Fibroblast of lung (primary cell): ENCODE results near the gene OGDH. TPM values are rescaled to one million over a fixed set of nuclear protein-coding genes. Genes with fewer than 3 reads are reported as not detected.

Experiments
- DNase-seq, 2 donors: peaks; one replicate each; pipeline versions ENCODE4 v3.0.0 to v3.0.0-alpha.2; 2010; ENCODE audit warnings: low read depth in 2 of 2
- H2AFZ ChIP-seq: 2 replicates; pipeline ENCODE4 v1.5.1; 2012; ENCODE audit warnings: low read length, control low read depth, inconsistent platforms
- H3K27ac ChIP-seq: 2 replicates; pipeline ENCODE4 v1.5.1; 2011; ENCODE audit warnings: low read length, control low read depth; ENCODE audit not compliant: insufficient read depth
- H3K27me3 ChIP-seq: 2 replicates; pipeline ENCODE4 v1.5.1; 2011; ENCODE audit warnings: mild to moderate bottlenecking, low read length; ENCODE audit not compliant: control insufficient read depth, insufficient read depth
- H3K36me3 ChIP-seq: 2 replicates; pipeline ENCODE4 v1.5.1; 2011; ENCODE audit warnings: low read length; ENCODE audit not compliant: control insufficient read depth, insufficient read depth
- H3K4me1 ChIP-seq: 2 replicates; pipeline ENCODE4 v1.5.1; 2011; ENCODE audit warnings: low read length; ENCODE audit not compliant: control insufficient read depth, insufficient read depth; ENCODE audit errors: extremely low read depth
- H3K4me2 ChIP-seq: 2 replicates; pipeline ENCODE4 v1.5.1; 2011; ENCODE audit warnings: low read length, control low read depth; ENCODE audit not compliant: insufficient read depth; ENCODE audit errors: extremely low read depth
- H3K4me3 ChIP-seq, 4 experiments: fragments of 200-600 bp in 1 of 4; sonication (generic) in 1 of 4; replicated peaks in 1 of 4; 2 replicates each; pipeline ENCODE4 v1.5.1; 2011 to 2016; ENCODE audit warnings: low read length in 4 of 4, low read depth in 3 of 4, mild to moderate bottlenecking in 3 of 4, control low read depth in 2 of 4, inconsistent platforms in 1 of 4, mixed read lengths in 1 of 4; ENCODE audit not compliant: insufficient read depth in 1 of 4; ENCODE audit errors: control extremely low read depth in 1 of 4
- H3K79me2 ChIP-seq: 2 replicates; pipeline ENCODE4 v1.5.1; 2012; ENCODE audit warnings: mild to moderate bottlenecking, low read length, inconsistent platforms; ENCODE audit not compliant: control insufficient read depth, insufficient read depth
- H3K9ac ChIP-seq: 2 replicates; pipeline ENCODE4 v1.5.1; 2011; ENCODE audit warnings: mild to moderate bottlenecking, low read length, control low read depth; ENCODE audit not compliant: insufficient read depth
- H3K9me3 ChIP-seq: 2 replicates; pipeline ENCODE4 v1.5.1; 2012; ENCODE audit warnings: low read depth, low read length; ENCODE audit not compliant: control insufficient read depth, insufficient read depth
- H4K20me1 ChIP-seq: 2 replicates; pipeline ENCODE4 v1.5.1; 2011; ENCODE audit warnings: low read length; ENCODE audit not compliant: control insufficient read depth, insufficient read depth; ENCODE audit errors: extremely low read depth
- EZH2 ChIP-seq: IDR thresholded peaks from 2 replicates; pipeline ENCODE4 v1.5.1; 2012; ENCODE audit warnings: low read length, control low read depth, mild to moderate bottlenecking; ENCODE audit errors: missing control alignments
- polyA plus RNA-seq, 2 donors: library from polyadenylated mRNA; depleted of rRNA in 1 of 2; stranded (reverse) in 1 of 2; unstranded in 1 of 2; fragments of >200 nt; gene quantifications; 2 replicates each; pipeline ENCODE4 v1.2.1, GENCODE V29; 2011 to 2012; ENCODE audit warnings: missing spikeins in 1 of 2
- total RNA-seq: library from RNA; depleted of rRNA; stranded (reverse); fragments of >200 nt; gene quantifications from 2 replicates; pipeline ENCODE4 v1.2.1, GENCODE V29; 2014
- TF ChIP-seq, protein P1 (sequence below), 2 donors: IDR thresholded peaks in 1 of 2; conservative IDR thresholded peaks in 1 of 2; 1 replicate in 1 of 2; 2 replicates in 1 of 2; pipeline ENCODE4 v1.5.1; 2011 to 2012; ENCODE audit warnings: low read length in 2 of 2, control low read depth in 1 of 2, inconsistent platforms in 1 of 2, low read depth in 1 of 2, mild to moderate bottlenecking in 1 of 2

OGDH gene
- total and polyA plus RNA-seq, 2 donors (not counting 1 experiment from before 2014, with no cell fraction given), result 60.8 to 69.2 TPM

DNA sequence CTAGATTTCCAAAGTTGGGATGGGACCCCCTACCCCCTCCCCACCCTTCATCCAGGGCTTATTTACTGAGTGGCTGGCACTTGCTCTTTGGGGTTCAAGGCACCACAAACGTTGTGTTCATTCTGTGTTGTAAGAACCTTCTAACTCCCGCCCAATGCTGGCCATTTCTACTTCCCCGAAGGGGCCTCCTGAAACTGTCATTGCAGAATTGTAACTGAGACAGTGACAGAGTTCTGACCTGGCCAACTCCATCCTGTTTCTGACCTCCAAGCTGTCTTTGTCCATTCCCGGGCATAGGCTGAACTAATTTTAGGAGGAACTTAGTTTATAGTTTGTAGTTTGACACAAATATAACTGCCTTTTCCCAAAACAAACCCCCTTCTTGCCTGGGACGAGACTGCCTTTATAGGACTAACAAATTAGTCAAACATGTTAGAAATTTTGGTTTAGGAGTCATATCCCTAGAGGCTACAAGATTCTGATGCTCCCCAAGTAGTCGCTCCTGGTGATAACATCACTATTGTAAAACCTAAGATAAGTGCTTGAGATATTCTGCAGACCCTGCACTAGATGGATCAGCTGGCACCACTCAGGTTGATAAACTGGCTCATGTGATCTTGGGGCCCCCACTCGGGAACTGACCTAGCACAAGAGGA is 107.4 kb downstream of the OGDH start:
- Histone ChIP-seq H4K20me1 (no peaks in the 10 kb centered on the region), H3K36me3 (no peaks in the 10 kb centered on the region), H3K4me3 (no peak overlapping the region), H3K27me3 (no peaks in the 10 kb centered on the region), H3K79me2 (no peaks in the 10 kb centered on the region), H3K9ac (no peak overlapping the region), H3K4me1 (no peaks in the 10 kb centered on the region), H3K9me3 (no peaks in the 10 kb centered on the region), H3K4me2 (no peak overlapping the region), H2AFZ (no peak overlapping the region), H3K27ac (no peak overlapping the region)
- no peak for DNase-seq
- TF ChIP-seq, protein P1, sequence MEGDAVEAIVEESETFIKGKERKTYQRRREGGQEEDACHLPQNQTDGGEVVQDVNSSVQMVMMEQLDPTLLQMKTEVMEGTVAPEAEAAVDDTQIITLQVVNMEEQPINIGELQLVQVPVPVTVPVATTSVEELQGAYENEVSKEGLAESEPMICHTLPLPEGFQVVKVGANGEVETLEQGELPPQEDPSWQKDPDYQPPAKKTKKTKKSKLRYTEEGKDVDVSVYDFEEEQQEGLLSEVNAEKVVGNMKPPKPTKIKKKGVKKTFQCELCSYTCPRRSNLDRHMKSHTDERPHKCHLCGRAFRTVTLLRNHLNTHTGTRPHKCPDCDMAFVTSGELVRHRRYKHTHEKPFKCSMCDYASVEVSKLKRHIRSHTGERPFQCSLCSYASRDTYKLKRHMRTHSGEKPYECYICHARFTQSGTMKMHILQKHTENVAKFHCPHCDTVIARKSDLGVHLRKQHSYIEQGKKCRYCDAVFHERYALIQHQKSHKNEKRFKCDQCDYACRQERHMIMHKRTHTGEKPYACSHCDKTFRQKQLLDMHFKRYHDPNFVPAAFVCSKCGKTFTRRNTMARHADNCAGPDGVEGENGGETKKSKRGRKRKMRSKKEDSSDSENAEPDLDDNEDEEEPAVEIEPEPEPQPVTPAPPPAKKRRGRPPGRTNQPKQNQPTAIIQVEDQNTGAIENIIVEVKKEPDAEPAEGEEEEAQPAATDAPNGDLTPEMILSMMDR (conservative IDR thresholded peaks at IDR 0.05 in 1 of 2, IDR thresholded peaks at IDR 0.05 in 1 of 2; ENCODE audit: low read depth in 1 of 2, low read length in 2 of 2), result no peak
- TF ChIP-seq EZH2, result no peak

DNA sequence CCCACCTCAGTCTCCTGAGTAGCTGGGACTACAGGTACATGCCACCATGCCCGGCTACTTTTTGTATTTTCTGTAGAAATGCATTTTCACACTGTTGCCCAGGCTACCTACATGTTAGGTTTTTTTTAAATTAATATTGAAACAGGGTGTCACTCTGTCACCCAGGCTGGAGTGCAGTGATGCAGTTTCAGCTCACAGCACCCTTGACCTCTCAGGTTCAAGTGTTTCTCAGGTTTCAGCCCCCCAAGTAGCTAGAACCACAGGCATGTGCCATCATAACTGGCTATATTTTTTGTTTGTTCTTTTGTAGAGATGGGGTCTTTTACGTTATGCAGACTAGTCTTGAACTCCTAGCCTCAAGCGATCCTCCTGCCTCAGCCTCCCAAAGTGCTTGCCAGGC is 109.8 kb downstream of the OGDH start:
- DNase-seq, result no peak
- Histone ChIP-seq H3K36me3 (no peaks in the 10 kb centered on the region), H3K9me3 (no peaks in the 10 kb centered on the region), H3K4me2 (no peak overlapping the region), H3K27ac (no peak overlapping the region), H3K9ac (no peak overlapping the region), H3K4me3 (no peak overlapping the region), H3K27me3 (no peaks in the 10 kb centered on the region), H4K20me1 (no peaks in the 10 kb centered on the region), H2AFZ (no peak overlapping the region), H3K79me2 (no peaks in the 10 kb centered on the region), H3K4me1 (no peaks in the 10 kb centered on the region)
- TF ChIP-seq, protein P1 (conservative IDR thresholded peaks at IDR 0.05 in 1 of 2, IDR thresholded peaks at IDR 0.05 in 1 of 2; ENCODE audit: low read depth in 1 of 2, low read length in 2 of 2), result no peak
- no peak for TF ChIP-seq EZH2

DNA sequence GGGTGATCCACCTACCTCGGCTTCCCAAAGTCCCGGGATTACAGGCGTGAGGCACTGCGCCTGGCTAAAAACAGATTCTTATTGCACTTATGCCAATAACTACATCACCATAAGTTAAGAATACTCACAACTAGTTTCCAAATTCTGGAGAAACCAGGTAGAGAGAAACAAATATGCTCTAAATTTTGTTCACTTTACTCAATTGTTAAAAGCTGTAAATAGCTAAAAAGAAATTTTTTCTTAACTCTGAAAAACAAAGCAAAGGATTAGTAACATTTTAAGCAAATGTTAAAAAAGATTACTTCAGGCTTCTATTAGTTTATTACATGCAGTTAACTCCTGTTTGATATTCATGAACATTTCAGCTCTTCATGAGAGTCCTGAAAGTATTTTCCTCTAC is 113.9 kb downstream of the OGDH start:
- Histone ChIP-seq H3K4me1 (no peaks in the 10 kb centered on the region), H3K27ac (no peak overlapping the region), H3K79me2 (no peaks in the 10 kb centered on the region), H3K4me3 (no peak overlapping the region), H3K4me2 (no peak overlapping the region), H3K27me3 (no peaks in the 10 kb centered on the region), H3K9ac (no peak overlapping the region), H2AFZ (no peak overlapping the region), H3K36me3 (no peaks in the 10 kb centered on the region), H3K9me3 (no peaks in the 10 kb centered on the region), H4K20me1 (no peaks in the 10 kb centered on the region)
- no peak for DNase-seq
- TF ChIP-seq, protein P1 (conservative IDR thresholded peaks at IDR 0.05 in 1 of 2, IDR thresholded peaks at IDR 0.05 in 1 of 2; ENCODE audit: low read depth in 1 of 2, low read length in 2 of 2), result no peak
- TF ChIP-seq EZH2, result no peak
